GF-D8 (cell line): ENCODE data around the gene RGPD3.

Experiments
- DNase-seq: peaks from one replicate; lab custom pipeline; 2025; lab: John Stamatoyannopoulos, UW

RGPD3 gene

GRCh38 chr2:106342831-106343251, 125.4 kb downstream of the RGPD3 start:
- DNase-seq: no peak

- no peak for DNase-seq
Observed at GRCh38 chr2:106341666-106342065, 126.5 kb downstream of the RGPD3 start.
